H1 (cell line): ENCODE measurements around the gene ITPKB. TPM values are rescaled to one million over a fixed set of nuclear protein-coding genes. Genes with fewer than 3 reads are reported as not detected.

Experiments used
- CTCF ChIA-PET: fragments of 300-600 bp; sonication (Branson Sonifier 250); formaldehyde crosslinking; loops from one replicate; lab custom pipeline; 2021; ENCODE audit not compliant: partially characterized antibody; lab: Charles Lee
- POLR2A ChIA-PET: fragments of 300-600 bp; sonication (Branson Sonifier 250); formaldehyde crosslinking; loops from one replicate; lab custom pipeline; 2021; ENCODE audit warnings: inconsistent platforms; ENCODE audit not compliant: partially characterized antibody; lab: Charles Lee
- DNase-seq, 2 experiments: peaks; one replicate each; pipeline versions ENCODE4 v3.0.0 to v3.0.0-alpha.2; 2010 to 2022; ENCODE audit warnings: low spot score in 2 of 2, low read depth in 1 of 2, mixed read lengths in 1 of 2
- FAIRE-seq: peaks from 2 replicates; lab custom pipeline; 2011; peaks lifted over from hg19 to GRCh38; lab: Jason Lieb, UNC
- H2AFZ ChIP-seq: 2 replicates; pipeline ENCODE4 v1.8.1; 2012; ENCODE audit warnings: low read length, inconsistent platforms
- H2AK5ac ChIP-seq: 2 replicates; pipeline ENCODE4 v1.6.1; 2013; ENCODE audit warnings: low read depth, low read length
- H2BK120ac ChIP-seq: replicated peaks from 2 replicates; pipeline ENCODE3; 2013; ENCODE audit warnings: low read depth, low read length, inconsistent platforms
- H2BK12ac ChIP-seq: 2 replicates; pipeline ENCODE4 v1.6.1; 2013; ENCODE audit warnings: low read depth, low read length
- H2BK15ac ChIP-seq: 2 replicates; pipeline ENCODE4 v1.6.1; 2013; ENCODE audit warnings: low read length
- H2BK20ac ChIP-seq: 2 replicates; pipeline ENCODE4 v1.6.1; 2013; ENCODE audit warnings: low read length
- H2BK5ac ChIP-seq: 2 replicates; pipeline ENCODE4 v1.6.1; 2013; ENCODE audit warnings: low read depth, low read length
- H3K14ac ChIP-seq: 2 replicates; pipeline ENCODE4 v1.6.1; 2013; ENCODE audit warnings: inconsistent platforms; ENCODE audit not compliant: insufficient read length
- H3K18ac ChIP-seq: 2 replicates; pipeline ENCODE4 v1.6.1; 2013; ENCODE audit warnings: low read length; ENCODE audit errors: extremely low read depth
- H3K23ac ChIP-seq: 2 replicates; pipeline ENCODE4 v1.6.1; 2013; ENCODE audit warnings: inconsistent platforms; ENCODE audit not compliant: insufficient read length
- H3K23me2 ChIP-seq: 2 replicates; pipeline ENCODE4 v1.6.1; 2013; ENCODE audit warnings: low read depth, low read length
- H3K27ac ChIP-seq: 2 replicates; pipeline ENCODE4 v1.6.1; 2011; ENCODE audit warnings: low read depth, low read length, inconsistent platforms
- H3K27me3 ChIP-seq, 4 experiments: replicated peaks in 1 of 4; 1 replicate in 1 of 4; 2 replicates in 3 of 4; pipeline versions ENCODE4 v1.6.1 to v1.8.1; 2011 to 2013; ENCODE audit warnings: low read length in 3 of 4, mild to moderate bottlenecking in 3 of 4, inconsistent platforms in 2 of 4, mixed read lengths in 2 of 4, moderate library complexity in 1 of 4; ENCODE audit not compliant: control insufficient read depth in 3 of 4, insufficient read depth in 3 of 4; ENCODE audit errors: extremely low read depth in 1 of 4
- H3K36me3 ChIP-seq, 4 experiments: 2 replicates each; pipeline versions ENCODE4 v1.6.1 to v1.8.1; 2011 to 2013; ENCODE audit warnings: mild to moderate bottlenecking in 4 of 4, low read length in 3 of 4, moderate library complexity in 2 of 4, control low read depth in 1 of 4, inconsistent platforms in 1 of 4; ENCODE audit not compliant: insufficient read depth in 4 of 4, control insufficient read depth in 2 of 4
- H3K4ac ChIP-seq: replicated peaks from 2 replicates; pipeline ENCODE3; 2013; ENCODE audit warnings: low read length, low read depth, mixed read lengths, inconsistent platforms; ENCODE audit not compliant: insufficient read length
- H3K4me1 ChIP-seq, 4 experiments: replicated peaks in 1 of 4; 1 replicate in 1 of 4; 2 replicates in 3 of 4; pipeline versions ENCODE4 v1.6.1 to v1.8.1; 2011 to 2013; ENCODE audit warnings: low read length in 3 of 4, inconsistent platforms in 2 of 4, mixed read lengths in 1 of 4; ENCODE audit not compliant: insufficient read depth in 4 of 4, control insufficient read depth in 3 of 4
- H3K4me2 ChIP-seq, 2 experiments: 2 replicates each; pipeline versions ENCODE4 v1.6.1 to v1.8.1; 2011 to 2013; ENCODE audit warnings: low read depth in 2 of 2, low read length in 2 of 2, control low read depth in 1 of 2, inconsistent platforms in 1 of 2, mild to moderate bottlenecking in 1 of 2; ENCODE audit not compliant: insufficient read depth in 1 of 2
- H3K4me3 ChIP-seq, 4 experiments: fragments of 200-600, 300-600 bp in 1 of 4; sonication (generic), shearing (Covaris generic), sonication (Bioruptor Twin) in 1 of 4; 2 replicates each; pipeline versions ENCODE4 v1.5.1 to v1.8.1; 2011 to 2016; ENCODE audit warnings: low read length in 4 of 4, low read depth in 3 of 4, control low read depth in 2 of 4, inconsistent platforms in 2 of 4, mild to moderate bottlenecking in 2 of 4, mixed read lengths in 1 of 4, moderate library complexity in 1 of 4; ENCODE audit not compliant: insufficient read depth in 2 of 4; ENCODE audit errors: extremely low read depth in 1 of 4
- H3K56ac ChIP-seq: replicated peaks from 2 replicates; pipeline ENCODE3; 2013; ENCODE audit warnings: low read depth, mild to moderate bottlenecking, mixed read lengths, low read length, inconsistent platforms; ENCODE audit not compliant: insufficient read length
- H3K79me1 ChIP-seq: 2 replicates; pipeline ENCODE4 v1.6.1; 2013; ENCODE audit warnings: low read depth, low read length, control low read depth
- H3K79me2 ChIP-seq, 2 experiments: 2 replicates each; pipeline versions ENCODE4 v1.6.1 to v1.8.1; 2012 to 2013; ENCODE audit warnings: low read length in 2 of 2, mild to moderate bottlenecking in 2 of 2, inconsistent platforms in 1 of 2; ENCODE audit not compliant: insufficient read depth in 2 of 2, control insufficient read depth in 1 of 2
- H3K9ac ChIP-seq, 4 experiments: replicated peaks in 1 of 4; 1 replicate in 1 of 4; 2 replicates in 3 of 4; pipeline versions ENCODE4 v1.6.1 to v1.8.1; 2011 to 2013; ENCODE audit warnings: low read depth in 3 of 4, low read length in 3 of 4, control low read depth in 2 of 4, mild to moderate bottlenecking in 2 of 4, moderate library complexity in 2 of 4, inconsistent platforms in 1 of 4; ENCODE audit errors: extremely low read depth in 1 of 4
- H3K9me3 ChIP-seq, 2 experiments: 2 replicates each; pipeline versions ENCODE4 v1.6.1 to v1.8.1; 2012 to 2013; ENCODE audit warnings: mild to moderate bottlenecking in 2 of 2, moderate library complexity in 2 of 2, control low read depth in 1 of 2, inconsistent platforms in 1 of 2, low read depth in 1 of 2, low read length in 1 of 2, mixed read lengths in 1 of 2; ENCODE audit not compliant: insufficient read depth in 2 of 2
- H4K20me1 ChIP-seq, 2 experiments: replicated peaks in 1 of 2; 2 replicates each; pipeline versions ENCODE3 to v1.8.1; 2011 to 2013; ENCODE audit warnings: inconsistent platforms in 2 of 2, low read length in 2 of 2, mild to moderate bottlenecking in 1 of 2; ENCODE audit not compliant: insufficient read depth in 2 of 2, control insufficient read depth in 1 of 2
- H4K5ac ChIP-seq: 2 replicates; pipeline ENCODE4 v1.6.1; 2013; ENCODE audit warnings: low read length, low read depth, mixed read lengths, inconsistent platforms; ENCODE audit not compliant: insufficient read length
- H4K8ac ChIP-seq: 2 replicates; pipeline ENCODE4 v1.8.0; 2013; ENCODE audit warnings: mild to moderate bottlenecking, moderate library complexity, low read length, inconsistent platforms; ENCODE audit not compliant: insufficient read depth; ENCODE audit errors: extremely low read depth
- H4K91ac ChIP-seq: replicated peaks from 2 replicates; pipeline ENCODE3; 2013; ENCODE audit warnings: low read length, mixed read lengths, inconsistent platforms; ENCODE audit not compliant: insufficient read length
- CBX5 ChIP-seq: fragments of 300-800, 300-1000 bp; sonication (generic); IDR thresholded peaks from 2 replicates; pipeline ENCODE4 v1.7.1; 2016; ENCODE audit warnings: antibody characterized with exemption, low read length, low read depth
- GABPA ChIP-seq: IDR thresholded peaks from 2 replicates; pipeline ENCODE4 v1.6.1; 2011; ENCODE audit warnings: mild to moderate bottlenecking, low read length, moderate library complexity, borderline replicate concordance; ENCODE audit not compliant: insufficient read depth
- HDAC2 ChIP-seq, 2 experiments: fragments of 300-600 bp in 1 of 2; sonication (generic) in 1 of 2; IDR thresholded peaks; 2 replicates each; pipeline ENCODE4 v1.6.1; 2011 to 2012; ENCODE audit warnings: low read depth in 2 of 2, low read length in 2 of 2, mild to moderate bottlenecking in 2 of 2, moderate library complexity in 2 of 2, borderline replicate concordance in 1 of 2, inconsistent platforms in 1 of 2
- SP4 ChIP-seq: IDR thresholded peaks from 2 replicates; pipeline ENCODE4 v1.6.1; 2012; ENCODE audit warnings: low read length, inconsistent platforms
- SUZ12 ChIP-seq: fragments of 200-600 bp; sonication (generic); IDR thresholded peaks from 2 replicates; pipeline ENCODE4 v1.6.1; 2012; ENCODE audit warnings: mild to moderate bottlenecking, inconsistent platforms, low read length, moderate library complexity, mixed read lengths
- USF2 ChIP-seq: IDR thresholded peaks from 2 replicates; pipeline ENCODE4 v1.6.1; 2011; ENCODE audit warnings: low read length, improper control_type of control experiment
- YY1 ChIP-seq: IDR thresholded peaks from 2 replicates; pipeline ENCODE4 v1.6.1; 2011; ENCODE audit warnings: low read depth, mild to moderate bottlenecking, low read length
- ZNF274 ChIP-seq: IDR thresholded peaks from 2 replicates; pipeline ENCODE4 v1.7.0; 2012; ENCODE audit warnings: low read length, borderline replicate concordance; ENCODE audit errors: extremely low read depth
- WGBS, 2 experiments: shearing (Covaris generic) in 1 of 2; methylation state at CpG; one replicate each; pipeline versions ENCODE4 v1.1.6 to v1.1.7; 2013 to 2015; ENCODE audit warnings: low lambda C conversion rate in 2 of 2, mixed read lengths in 2 of 2, inconsistent platforms in 1 of 2, low coverage in 1 of 2, missing lambda C conversion rate in 1 of 2; ENCODE audit not compliant: insufficient replicate concordance in 2 of 2, insufficient coverage in 1 of 2, insufficient read length in 1 of 2; ENCODE audit errors: extremely low coverage in 1 of 2, missing lambda C conversion rate in 1 of 2; 5-methylcytosine and 5-hydroxymethylcytosine counted together
- polyA plus RNA-seq, 7 experiments: library from polyadenylated mRNA; depleted of rRNA in 3 of 7; stranded (reverse) in 5 of 7; unstranded in 2 of 7; fragments of >200 nt in 5 of 7; fragments of 200-250 nt in 2 of 7; gene quantifications; 1 replicate in 5 of 7; 2 replicates in 1 of 7; 4 replicates in 1 of 7; pipeline versions ENCODE4 v1.2.1 to v1.2.3, GENCODE V29; 2011 to 2013; ENCODE audit warnings: missing spikeins in 2 of 7, mixed read lengths in 2 of 7
- total RNA-seq: library from RNA; stranded (reverse); fragmentation: NEBNext Ultra II Directional; extraction: Animal tissue kit (Norgen Biotek cat#: 25700); gene quantifications from 2 replicates; pipeline ENCODE4 v1.2.1, GENCODE V29; 2021
- TF ChIP-seq, protein P1 (sequence below): IDR thresholded peaks from 2 replicates; pipeline ENCODE4 v1.6.1; 2012; ENCODE audit warnings: inconsistent platforms

ITPKB gene
- total and polyA plus RNA-seq, 2 of the 8 experiments (the other 6 are each of a cell fraction or from before 2014, with no cell fraction given) = 1.7 to 4.8 TPM

DNA sequence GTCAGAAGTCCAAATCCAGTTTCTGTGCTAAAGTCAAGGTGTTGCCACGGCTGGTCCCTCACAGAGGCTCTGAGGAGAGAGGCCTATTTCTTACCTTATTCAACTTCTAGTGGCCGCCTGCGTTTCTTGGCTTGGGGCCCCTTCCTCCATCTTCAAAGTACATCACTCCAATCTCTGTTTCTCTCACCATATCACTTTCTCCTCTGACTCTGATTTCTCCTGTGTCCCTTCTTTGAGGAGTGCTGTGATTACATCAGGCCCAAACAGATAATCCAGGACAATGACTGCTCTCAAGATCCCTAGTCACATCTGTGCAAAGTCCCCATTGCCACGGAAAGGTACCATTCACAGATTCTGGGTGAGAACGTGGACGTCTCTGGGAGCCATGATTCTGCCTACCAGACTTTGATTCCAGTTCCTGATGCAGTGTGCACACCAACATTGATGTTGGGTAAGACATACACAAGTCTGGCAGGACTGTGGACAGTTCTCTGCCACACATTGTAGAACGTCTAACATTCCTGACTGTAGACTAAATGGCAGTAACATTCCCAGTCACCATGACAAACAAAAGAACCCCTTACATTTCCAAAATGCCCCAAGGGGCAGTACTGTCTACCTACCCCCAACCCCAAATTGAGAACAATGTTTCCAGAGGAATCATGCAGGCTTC, 43.0 kb upstream of the ITPKB start:
- POLR2A ChIA-PET = no interaction called here
- TF ChIP-seq USF2 (no peak), SUZ12 (no peak), YY1 (no peak), GABPA (no peak), ZNF274 (no peak), SP4 (no peak), HDAC2 (IDR thresholded peaks at IDR 0.05; ENCODE audit: borderline replicate concordance in 1 of 2, low read depth in 2 of 2, low read length in 2 of 2) (no peak), CBX5 (no peak)
- TF ChIP-seq, protein P1, sequence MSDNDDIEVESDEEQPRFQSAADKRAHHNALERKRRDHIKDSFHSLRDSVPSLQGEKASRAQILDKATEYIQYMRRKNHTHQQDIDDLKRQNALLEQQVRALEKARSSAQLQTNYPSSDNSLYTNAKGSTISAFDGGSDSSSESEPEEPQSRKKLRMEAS = no peak

More for the DNA sequence above, 43.0 kb upstream of the ITPKB start:
- Histone ChIP-seq H4K8ac (no peak overlapping the region), H2AK5ac (no peak overlapping the region), H3K56ac (no peak overlapping the region), H2BK20ac (no peak overlapping the region), H2BK15ac (no peak overlapping the region), H3K9me3 (no peaks in the 10 kb centered on the region), H3K79me2 (no peaks in the 10 kb centered on the region), H2BK5ac (no peak overlapping the region), H3K4me3 (no peak overlapping the region), H3K9ac (no peak overlapping the region), H3K23me2 (no peaks in the 10 kb centered on the region; the same call in 1 of the 2 replicates), H3K79me1 (no peaks in the 10 kb centered on the region), H3K14ac (no peak overlapping the region), H3K36me3 (no peaks in the 10 kb centered on the region), H2BK120ac (no peak overlapping the region), H4K20me1 (no peaks in the 10 kb centered on the region), H3K23ac (no peak overlapping the region), H3K4me1 (peaks cover 0 to 2% (median 0%) of the 10 kb centered on the region in 4 experiments; a peak in 1 of 7 replicates), H3K27me3 (no peaks in the 10 kb centered on the region), H3K4ac (no peak overlapping the region), H4K91ac (no peak overlapping the region), H4K5ac (no peak overlapping the region), H3K27ac (no peak overlapping the region), H3K18ac (no peak overlapping the region), H3K4me2 (no peak overlapping the region), H2BK12ac (no peak overlapping the region), H2AFZ (no peak overlapping the region; the same call in 1 of the 2 replicates)
- FAIRE-seq (no peak), DNase-seq (no peak)
- CTCF ChIA-PET = interaction anchor here (1.5 kb wide), 1 partner anchor 23 kb away, joined by 3 read pairs; no protein-coding TSS in a partner anchor
- WGBS, 2 experiments = 85% methylated on average over 7 of the region's 7 CpGs; no CpG with 5 or more reads in 1 of the 2 experiments
